Subcutaneous adipose tissue (tissue), 4 donors: Measurements from ENCODE around the gene GLRA2. TPM values are rescaled to one million over a fixed set of nuclear protein-coding genes. Genes with fewer than 3 reads are reported as not detected.

ENCODE experiments used
- total RNA-seq, 4 donors: library from RNA; depleted of rRNA; stranded (reverse); fragments of >200 nt; gene quantifications; one replicate each; pipeline ENCODE4 v1.1.0, GENCODE V29; 2016
- TF ChIP-seq, protein P1 (sequence below): fragments of 450-650 bp; IDR thresholded peaks from one replicate; pipeline ENCODE4 v1.5.1; 2016; ENCODE audit warnings: low read depth, mild to moderate bottlenecking, control low read depth, antibody characterized with exemption, moderate library complexity

GLRA2 gene
- total RNA-seq, 4 donors from 2014 or later, result not detected

DNA sequence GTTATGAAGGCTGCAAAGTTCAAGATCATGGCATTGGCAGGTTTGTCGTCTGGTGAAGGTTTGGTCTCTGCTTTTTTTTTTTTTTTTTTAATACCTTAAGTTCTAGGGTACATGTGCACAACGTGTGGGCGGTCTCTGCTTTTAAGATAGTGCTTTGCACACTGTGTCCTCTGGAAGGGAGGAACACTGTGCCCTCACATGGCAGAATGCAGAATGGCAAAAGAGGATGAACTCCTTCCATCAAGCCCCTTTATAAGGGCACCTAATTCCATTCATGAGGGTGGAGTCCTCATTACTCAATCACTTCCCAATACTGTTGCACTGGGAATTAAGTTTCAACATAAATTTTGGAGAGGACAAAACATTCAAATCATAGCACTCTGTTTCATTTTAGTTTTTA lies 101.4 kb downstream of the GLRA2 start:
- TF ChIP-seq, protein P1, sequence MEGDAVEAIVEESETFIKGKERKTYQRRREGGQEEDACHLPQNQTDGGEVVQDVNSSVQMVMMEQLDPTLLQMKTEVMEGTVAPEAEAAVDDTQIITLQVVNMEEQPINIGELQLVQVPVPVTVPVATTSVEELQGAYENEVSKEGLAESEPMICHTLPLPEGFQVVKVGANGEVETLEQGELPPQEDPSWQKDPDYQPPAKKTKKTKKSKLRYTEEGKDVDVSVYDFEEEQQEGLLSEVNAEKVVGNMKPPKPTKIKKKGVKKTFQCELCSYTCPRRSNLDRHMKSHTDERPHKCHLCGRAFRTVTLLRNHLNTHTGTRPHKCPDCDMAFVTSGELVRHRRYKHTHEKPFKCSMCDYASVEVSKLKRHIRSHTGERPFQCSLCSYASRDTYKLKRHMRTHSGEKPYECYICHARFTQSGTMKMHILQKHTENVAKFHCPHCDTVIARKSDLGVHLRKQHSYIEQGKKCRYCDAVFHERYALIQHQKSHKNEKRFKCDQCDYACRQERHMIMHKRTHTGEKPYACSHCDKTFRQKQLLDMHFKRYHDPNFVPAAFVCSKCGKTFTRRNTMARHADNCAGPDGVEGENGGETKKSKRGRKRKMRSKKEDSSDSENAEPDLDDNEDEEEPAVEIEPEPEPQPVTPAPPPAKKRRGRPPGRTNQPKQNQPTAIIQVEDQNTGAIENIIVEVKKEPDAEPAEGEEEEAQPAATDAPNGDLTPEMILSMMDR, result no peak

DNA sequence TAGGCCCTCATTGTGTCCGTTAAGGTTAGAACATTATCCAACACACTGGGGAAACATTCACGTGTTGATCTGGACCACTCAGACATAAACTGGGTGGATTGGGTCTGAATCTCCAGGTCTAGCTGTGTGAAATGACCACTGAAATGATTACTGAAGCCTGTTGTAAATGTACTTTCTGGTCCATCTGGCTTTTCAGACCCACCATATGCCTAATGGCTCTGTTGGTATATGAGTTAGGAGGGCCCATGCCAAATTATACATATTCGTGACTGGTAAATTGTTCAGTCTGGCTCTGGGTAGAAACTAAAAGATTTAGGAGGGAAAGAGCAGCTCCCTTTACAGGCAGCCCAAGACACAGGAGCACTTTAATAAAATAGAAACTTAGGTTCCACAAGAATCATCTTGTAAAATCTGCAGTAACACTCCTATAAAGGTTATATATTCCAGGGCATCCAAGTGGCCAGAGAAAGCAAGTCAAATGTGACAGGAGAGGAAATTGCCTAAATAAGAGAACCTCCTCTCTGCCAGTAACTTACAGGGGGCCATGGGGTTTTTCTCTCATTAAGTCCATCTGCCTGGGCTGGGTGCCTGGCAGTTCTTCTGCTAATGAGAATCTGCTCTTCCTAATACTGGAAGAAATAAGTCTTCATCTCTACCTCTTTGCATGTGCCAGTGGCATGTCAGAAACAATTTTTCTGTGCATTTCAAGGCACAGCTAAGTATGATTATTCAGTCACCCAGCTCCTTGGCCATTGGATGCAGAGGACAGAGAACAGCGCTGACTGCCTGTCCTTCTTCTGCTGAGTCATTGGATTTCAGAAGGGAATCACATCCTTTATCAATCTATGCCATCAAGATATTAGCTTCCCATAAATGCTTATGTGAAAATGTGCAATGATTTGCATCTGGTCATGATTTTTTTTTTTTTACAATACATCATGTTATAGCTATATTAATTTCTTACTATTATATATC lies 112.6 kb downstream of the GLRA2 start:
- TF ChIP-seq, protein P1, result no peak

DNA sequence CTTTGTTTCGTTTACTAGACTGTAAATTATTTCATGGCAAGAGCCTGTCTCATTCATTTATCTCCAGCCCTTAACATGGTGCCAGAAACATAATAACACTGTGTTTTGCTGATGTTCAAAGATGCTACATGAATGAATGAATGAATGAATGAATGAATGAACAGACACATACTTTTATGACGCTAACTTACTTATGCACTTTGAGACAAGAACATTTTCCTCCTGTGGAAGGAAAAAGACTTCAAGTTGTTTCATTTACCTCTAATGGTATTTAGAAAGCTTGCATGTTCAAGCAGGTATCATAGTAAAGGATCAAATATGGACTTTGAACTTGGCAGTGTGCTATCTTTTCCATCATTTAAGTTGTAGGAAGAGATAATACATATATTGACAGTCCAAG lies 131.6 kb downstream of the GLRA2 start:
- TF ChIP-seq, protein P1, result no peak

DNA sequence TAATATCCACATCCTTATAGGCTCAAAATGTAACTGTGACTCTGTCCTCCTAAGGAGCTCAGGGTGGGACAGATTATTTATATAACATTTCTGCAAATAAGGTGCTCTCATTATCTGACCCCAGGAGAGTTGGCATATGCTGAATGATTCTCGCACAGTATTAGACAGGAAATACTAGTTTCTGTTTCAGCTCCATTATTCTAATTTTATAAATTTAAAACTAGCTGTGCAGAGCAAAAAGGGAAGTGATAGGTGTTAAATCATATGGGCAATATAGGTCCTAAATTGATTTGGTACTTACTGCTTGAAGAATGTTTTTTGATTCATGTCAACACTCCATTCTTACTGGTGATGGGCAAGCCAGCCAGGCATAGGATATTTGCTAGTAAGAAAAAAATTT lies 141.5 kb downstream of the GLRA2 start:
- TF ChIP-seq, protein P1, result no peak

DNA sequence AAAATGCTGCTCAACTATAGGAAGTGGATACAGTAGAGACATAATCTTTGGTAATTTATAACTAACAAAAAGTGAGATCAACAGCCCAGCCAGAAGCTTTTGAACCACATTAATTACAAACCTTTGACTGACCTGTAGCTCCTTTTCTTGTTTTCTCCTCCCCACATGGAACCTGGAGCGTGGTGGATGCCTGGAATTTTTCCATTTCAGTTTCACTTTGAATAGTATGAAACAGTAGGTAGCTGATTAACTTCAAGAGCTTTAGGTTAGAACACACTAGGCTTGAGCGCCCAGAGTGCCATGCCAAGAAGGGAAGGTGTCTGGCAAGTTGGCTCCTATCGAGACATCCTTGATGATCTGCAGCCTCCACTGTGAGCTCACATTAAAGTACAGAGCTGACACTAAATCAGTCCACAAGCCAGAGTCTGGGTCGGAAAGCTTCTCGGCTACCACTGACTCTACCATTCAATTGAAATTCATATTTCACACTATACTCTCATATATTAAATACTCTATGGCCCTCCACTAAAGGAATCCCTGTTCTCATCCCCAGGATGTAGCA lies 143.4 kb downstream of the GLRA2 start:
- TF ChIP-seq, protein P1, result no peak

DNA sequence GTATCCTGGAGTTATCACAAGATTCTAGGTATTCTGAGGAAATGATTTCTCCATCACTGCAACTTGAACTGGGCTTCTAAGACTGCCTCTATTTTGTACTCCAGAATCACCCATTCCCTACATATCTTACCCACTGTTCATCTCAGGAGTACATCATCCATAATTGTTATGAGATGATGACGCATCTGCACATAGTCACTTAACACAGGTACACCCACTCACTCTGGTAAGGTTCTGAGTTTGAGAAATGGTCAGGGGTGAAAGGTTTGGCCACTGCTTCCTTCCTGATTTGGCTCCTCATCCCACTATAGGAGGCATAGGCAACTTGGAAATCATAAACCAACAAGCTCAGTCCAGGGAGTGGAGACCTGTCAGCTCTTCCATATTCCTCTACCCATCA lies 143.9 kb downstream of the GLRA2 start:
- TF ChIP-seq, protein P1, result no peak

DNA sequence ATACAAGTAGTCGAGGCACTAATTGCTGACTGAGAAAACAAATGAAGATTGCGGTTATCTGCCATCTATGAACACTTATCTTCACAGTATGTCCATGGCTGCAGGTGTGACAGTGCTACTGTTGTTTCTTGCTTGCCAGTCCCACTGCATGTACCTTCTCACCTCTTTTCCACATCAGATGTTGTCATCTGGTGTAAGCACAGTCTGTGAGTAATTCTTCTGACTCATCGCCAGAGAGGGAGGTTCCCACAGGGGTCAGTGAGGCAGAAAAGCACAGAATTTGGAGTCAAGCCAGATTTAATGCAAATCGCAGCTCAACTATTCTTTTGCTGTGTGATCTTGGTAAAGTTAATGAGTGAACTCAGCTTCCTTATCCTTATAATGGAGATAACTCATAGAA lies 144.4 kb downstream of the GLRA2 start:
- TF ChIP-seq, protein P1, result no peak
